Keratinocyte (primary cell): ENCODE measurements around the gene JAKMIP1. TPM values are rescaled to one million over a fixed set of nuclear protein-coding genes. Genes with fewer than 3 reads are reported as not detected.
A peak's percentile ranks its signal among the peaks of the same experiment; 100 is the strongest.

ENCODE experiments used
- DNase-seq: peaks from one replicate; pipeline ENCODE4 v3.0.0-alpha.2; 2011; ENCODE audit warnings: low read depth, missing footprints, low spot score
- FAIRE-seq: peaks from 2 replicates; lab custom pipeline; 2011; peaks lifted over from hg19 to GRCh38; lab: Jason Lieb, UNC
- H2AFZ ChIP-seq: 2 replicates; pipeline ENCODE4 v1.6.0; 2012; ENCODE audit warnings: low read length, control low read depth, inconsistent platforms; ENCODE audit not compliant: control insufficient read depth
- H3K27ac ChIP-seq: 2 replicates; pipeline ENCODE4 v1.5.1; 2011; ENCODE audit warnings: low read length; ENCODE audit not compliant: control insufficient read depth, insufficient read depth
- H3K27me3 ChIP-seq: 3 replicates; pipeline ENCODE4 v1.6.0; 2011; ENCODE audit warnings: low read length; ENCODE audit not compliant: control insufficient read depth, insufficient read depth; ENCODE audit errors: extremely low read depth
- H3K36me3 ChIP-seq, 2 experiments: 2 replicates in 1 of 2; 3 replicates in 1 of 2; pipeline ENCODE4 v1.5.1; 2011; ENCODE audit warnings: low read length in 2 of 2, mild to moderate bottlenecking in 1 of 2; ENCODE audit not compliant: control insufficient read depth in 2 of 2, insufficient read depth in 2 of 2; ENCODE audit errors: extremely low read depth in 1 of 2
- H3K4me1 ChIP-seq: 3 replicates; pipeline ENCODE4 v1.5.1; 2011; ENCODE audit warnings: low read length; ENCODE audit not compliant: control insufficient read depth, insufficient read depth; ENCODE audit errors: extremely low read depth
- H3K4me2 ChIP-seq: 3 replicates; pipeline ENCODE4 v1.6.0; 2011; ENCODE audit warnings: low read depth, low read length; ENCODE audit not compliant: control insufficient read depth, insufficient read depth; ENCODE audit errors: extremely low read depth
- H3K4me3 ChIP-seq, 3 experiments: fragments of 200-600 bp in 1 of 3; sonication (generic) in 1 of 3; 2 replicates in 2 of 3; 3 replicates in 1 of 3; pipeline ENCODE4 v1.5.1; 2011 to 2016; ENCODE audit warnings: low read length in 3 of 3, mild to moderate bottlenecking in 3 of 3, control low read depth in 2 of 3, inconsistent platforms in 1 of 3, low read depth in 1 of 3, mixed read lengths in 1 of 3, mixed run types in 1 of 3, moderate library complexity in 1 of 3; ENCODE audit not compliant: control insufficient read depth in 2 of 3, insufficient read depth in 2 of 3; ENCODE audit errors: extremely low read depth in 1 of 3
- H3K79me2 ChIP-seq: 2 replicates; pipeline ENCODE4 v1.6.0; 2012; ENCODE audit warnings: low read length; ENCODE audit not compliant: control insufficient read depth, insufficient read depth
- H3K9ac ChIP-seq: 3 replicates; pipeline ENCODE4 v1.6.0; 2011; ENCODE audit warnings: low read length; ENCODE audit not compliant: control insufficient read depth, insufficient read depth; ENCODE audit errors: extremely low read depth
- H3K9me1 ChIP-seq: 3 replicates; pipeline ENCODE4 v1.6.0; 2011; ENCODE audit warnings: low read length; ENCODE audit not compliant: control insufficient read depth, insufficient read depth; ENCODE audit errors: extremely low read depth
- H3K9me3 ChIP-seq: 2 replicates; pipeline ENCODE4 v1.5.1; 2012; ENCODE audit warnings: low read depth, low read length; ENCODE audit not compliant: control insufficient read depth
- H4K20me1 ChIP-seq: 3 replicates; pipeline ENCODE4 v1.6.0; 2011; ENCODE audit warnings: low read length; ENCODE audit not compliant: control insufficient read depth, insufficient read depth; ENCODE audit errors: extremely low read depth
- CTCF ChIP-seq, 3 experiments: IDR thresholded peaks in 1 of 3; conservative IDR thresholded peaks in 1 of 3; optimal IDR thresholded peaks in 1 of 3; 2 replicates in 2 of 3; 3 replicates in 1 of 3; pipeline versions ENCODE3 to v1.5.1; 2011; ENCODE audit warnings: low read length in 3 of 3, mild to moderate bottlenecking in 3 of 3, moderate library complexity in 2 of 3, control low read depth in 1 of 3, inconsistent platforms in 1 of 3; ENCODE audit not compliant: insufficient read depth in 2 of 3; ENCODE audit errors: extremely low read depth in 1 of 3
- EZH2 ChIP-seq: IDR thresholded peaks from one replicate; pipeline ENCODE4 v1.6.1; 2012; ENCODE audit warnings: inconsistent platforms, mild to moderate bottlenecking, low read length, moderate library complexity
- dilution Hi-C: fragments of 300-500 bp; cut with MboI; formaldehyde crosslinking; loops from one replicate; pipeline ENCODE4 v1.7.0; 2020; ENCODE audit warnings: low sequenced_read_pairs; ENCODE audit not compliant: extremely low pct_ligation_motif_present
- polyA plus RNA-seq, 5 experiments: library from polyadenylated mRNA; depleted of rRNA in 3 of 5; stranded (reverse) in 3 of 5; stranded (forward) in 1 of 5; unstranded in 1 of 5; fragments of >200 nt; gene quantifications; 1 replicate in 1 of 5; 2 replicates in 3 of 5; 3 replicates in 1 of 5; pipeline versions ENCODE4 v1.2.1 to v1.2.3, GENCODE V29; 2011 to 2012; ENCODE audit warnings: missing spikeins in 2 of 5, low read depth in 1 of 5, low replicate concordance in 1 of 5

The JAKMIP1 gene
- polyA plus RNA-seq, 1 donor (not counting 4 experiments of a cell fraction or from before 2014, with no cell fraction given): not detected

DNA sequence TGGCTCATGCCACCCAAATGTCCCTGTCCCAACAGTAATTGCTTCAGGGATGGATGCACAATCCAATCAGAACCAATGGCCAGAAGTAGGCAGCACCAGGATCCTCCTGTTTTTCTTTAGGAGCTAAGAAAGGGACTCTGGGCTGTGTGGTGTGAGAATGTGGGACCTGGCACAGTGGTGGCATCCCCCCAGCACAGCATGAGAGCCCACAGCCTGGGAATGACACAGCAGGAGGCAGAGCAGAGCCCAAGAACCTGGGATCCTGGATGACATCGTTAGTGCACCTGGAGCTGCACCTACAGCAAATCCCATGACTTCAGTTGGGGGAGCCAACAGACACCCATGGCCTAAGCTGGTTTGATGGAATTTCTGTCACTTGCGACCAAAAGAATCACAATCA lies 111.4 kb downstream of the JAKMIP1 start:
- FAIRE-seq (no peak), DNase-seq (no peak)
- dilution Hi-C loops: no loop called here
- H3K9ac ChIP-seq: no peak overlapping the region
- no peaks in the 10 kb centered on the region for H3K9me3 ChIP-seq
- H3K4me3 ChIP-seq: no peak overlapping the region
- no peaks in the 10 kb centered on the region for H3K36me3 ChIP-seq
- no peaks in the 10 kb centered on the region for H3K4me1 ChIP-seq
- H4K20me1 ChIP-seq: no peaks in the 10 kb centered on the region
- H3K9me1 ChIP-seq: no peaks in the 10 kb centered on the region
- no peak for TF ChIP-seq EZH2
- TF ChIP-seq CTCF (optimal IDR thresholded peaks at IDR 0.05 in 1 of 3, IDR thresholded peaks at IDR 0.05 in 1 of 3, conservative IDR thresholded peaks at IDR 0.05 in 1 of 3; ENCODE audit: extremely low read depth in 1 of 3, insufficient read depth in 2 of 3, low read length in 3 of 3): no peak
- H3K27ac ChIP-seq: no peak overlapping the region
- H2AFZ ChIP-seq: no peak overlapping the region
- H3K4me2 ChIP-seq: no peak overlapping the region
- H3K79me2 ChIP-seq: no peaks in the 10 kb centered on the region
- H3K27me3 ChIP-seq: no peaks in the 10 kb centered on the region

- Histone ChIP-seq H2AFZ (no peak overlapping the region), H3K9me1 (no peaks in the 10 kb centered on the region), H3K27me3 (no peaks in the 10 kb centered on the region), H3K4me1 (no peaks in the 10 kb centered on the region), H3K79me2 (no peaks in the 10 kb centered on the region), H4K20me1 (no peaks in the 10 kb centered on the region), H3K9ac (no peak overlapping the region), H3K9me3 (no peaks in the 10 kb centered on the region), H3K4me3 (no peak overlapping the region), H3K4me2 (no peak overlapping the region), H3K36me3 (no peaks in the 10 kb centered on the region), H3K27ac (no peak overlapping the region)
- FAIRE-seq: no peak
- dilution Hi-C loops: no loop called here
- TF ChIP-seq CTCF (optimal IDR thresholded peaks at IDR 0.05 in 1 of 3, IDR thresholded peaks at IDR 0.05 in 1 of 3, conservative IDR thresholded peaks at IDR 0.05 in 1 of 3; ENCODE audit: extremely low read depth in 1 of 3, insufficient read depth in 2 of 3, low read length in 3 of 3) (peak; percentile 38 to 66 (median 62)), EZH2 (no peak)
- DNase-seq: no peak
Measured at GRCh38 chr4:6087669-6088341, 112.5 kb downstream of the JAKMIP1 start.
